A549 (cell line): ENCODE results near the gene PLPPR1. TPM values are rescaled to one million over a fixed set of nuclear protein-coding genes. Genes with fewer than 3 reads are reported as not detected.
"Not testable (repeated sequence)": the region's sequence is repeated elsewhere in the genome, so short reads cannot be mapped to it uniquely, and the experiment has no call there.

Source experiments
- ATAC-seq, 2 experiments: fragments of 200-7000 bp in 1 of 2; fragments of >200 bp in 1 of 2; cut with Nextera tagmentation in 1 of 2; cut with Tn5 transposase in 1 of 2; 3 replicates each; pipeline versions ENCODE4 v1.8.0 to v1.9.1; 2018 to 2020; ENCODE audit warnings: mild to moderate bottlenecking in 1 of 2, moderate library complexity in 1 of 2
- CTCF ChIA-PET: fragments of 300-600 bp; sonication (Branson Sonifier 250); formaldehyde crosslinking; extraction: SDS; loops from one replicate; lab custom pipeline; 2021; ENCODE audit warnings: antibody characterized with exemption, inconsistent platforms; lab: Yijun Ruan, JAX
- POLR2A ChIA-PET: fragments of 350-600 bp; formaldehyde crosslinking; extraction: SDS; loops from one replicate; lab custom pipeline; 2021; ENCODE audit warnings: antibody characterized with exemption, inconsistent platforms; lab: Yijun Ruan, JAX
- DNase-seq, 2 experiments: peaks; one replicate each; pipeline versions ENCODE4 v3.0.0 to v3.0.0-alpha.2; 2011 to 2016; ENCODE audit warnings: low read depth in 1 of 2, low spot score in 1 of 2
- FAIRE-seq: peaks from 2 replicates; lab custom pipeline; 2011; peaks lifted over from hg19 to GRCh38; lab: Jason Lieb, UNC
- H3K27ac ChIP-seq, 2 experiments: fragments of >200 bp; sonication (Bioruptor Twin); formaldehyde crosslinking; 3 replicates each; pipeline ENCODE4 v1.5.1; 2016 to 2017
- H3K4me1 ChIP-seq: fragments of >200 bp; sonication (Bioruptor Twin); formaldehyde crosslinking; 3 replicates; pipeline ENCODE4 v1.6.1; 2016
- H3K4me2 ChIP-seq: fragments of >200 bp; sonication (Bioruptor Twin); formaldehyde crosslinking; 3 replicates; pipeline ENCODE4 v1.6.1; 2016
- H3K4me3 ChIP-seq: fragments of >200 bp; sonication (Bioruptor Twin); formaldehyde crosslinking; 3 replicates; pipeline ENCODE4 v1.5.1; 2016
- H3K9me3 ChIP-seq: fragments of >200 bp; sonication (Bioruptor Twin); formaldehyde crosslinking; 3 replicates; pipeline ENCODE4 v1.6.1; 2016
- ATOH8 ChIP-seq: fragments of 250-450 bp; sonication (Bioruptor Pico); IDR thresholded peaks from 2 replicates; pipeline ENCODE4 v1.5.0; 2020; ENCODE audit warnings: low read depth, mild to moderate bottlenecking, moderate library complexity
- CHD2 ChIP-seq: fragments of 150-350 bp; IDR thresholded peaks from 2 replicates; pipeline ENCODE4 v1.6.1; 2014; ENCODE audit warnings: low read length; ENCODE audit not compliant: partially characterized antibody
- CHD4 ChIP-seq: fragments of 200-600 bp; sonication (generic); IDR thresholded peaks from 2 replicates; pipeline ENCODE4 v1.6.1; 2016; ENCODE audit warnings: antibody characterized with exemption, mild to moderate bottlenecking, borderline replicate concordance
- EHF ChIP-seq: fragments of 250-450 bp; sonication (Bioruptor Pico); IDR thresholded peaks from 2 replicates; pipeline ENCODE4 v1.5.0; 2020; ENCODE audit warnings: mild to moderate bottlenecking
- ESRRA ChIP-seq: fragments of 150-350 bp; IDR thresholded peaks from 2 replicates; pipeline ENCODE4 v1.6.1; 2014; ENCODE audit warnings: mild to moderate bottlenecking, low read length, borderline replicate concordance
- FOSB ChIP-seq: fragments of 250-450 bp; sonication (Bioruptor Pico); IDR thresholded peaks from 2 replicates; pipeline ENCODE4 v1.5.0; 2020; ENCODE audit warnings: mild to moderate bottlenecking, moderate library complexity
- FOXS1 ChIP-seq: fragments of 250-450 bp; sonication (Bioruptor Pico); IDR thresholded peaks from 2 replicates; pipeline ENCODE4 v1.5.0; 2020; ENCODE audit warnings: mild to moderate bottlenecking, moderate library complexity
- HOXA7 ChIP-seq: fragments of 250-450 bp; sonication (Bioruptor Pico); IDR thresholded peaks from 2 replicates; pipeline ENCODE4 v1.5.0; 2020; ENCODE audit warnings: mild to moderate bottlenecking, moderate library complexity
- HOXB13 ChIP-seq: fragments of 250-450 bp; sonication (Bioruptor Pico); IDR thresholded peaks from 2 replicates; pipeline ENCODE4 v1.5.0; 2020; ENCODE audit warnings: low read depth, mild to moderate bottlenecking, moderate library complexity
- HOXB5 ChIP-seq: fragments of 250-450 bp; sonication (Bioruptor Pico); IDR thresholded peaks from 2 replicates; pipeline ENCODE4 v1.5.0; 2020; ENCODE audit warnings: mild to moderate bottlenecking, moderate library complexity
- KDM1A ChIP-seq: fragments of 200-600 bp; sonication (generic); IDR thresholded peaks from 2 replicates; pipeline ENCODE4 v1.6.1; 2016; ENCODE audit warnings: low read depth, mild to moderate bottlenecking
- KDM5A ChIP-seq: fragments of 200-600 bp; sonication (generic); IDR thresholded peaks from 2 replicates; pipeline ENCODE4 v1.6.1; 2016; ENCODE audit warnings: antibody characterized with exemption, mild to moderate bottlenecking
- MAFK ChIP-seq: fragments of 450-650 bp; IDR thresholded peaks from 2 replicates; pipeline ENCODE4 v1.6.1; 2014; ENCODE audit not compliant: partially characterized antibody
- MAZ ChIP-seq: fragments of 150-350 bp; IDR thresholded peaks from 2 replicates; pipeline ENCODE4 v1.6.1; 2014; ENCODE audit warnings: antibody characterized with exemption, low read depth, low read length, borderline replicate concordance
- NPAS2 ChIP-seq: fragments of 250-450 bp; sonication (Bioruptor Pico); IDR thresholded peaks from 2 replicates; pipeline ENCODE4 v1.8.0; 2022; ENCODE audit warnings: mild to moderate bottlenecking, moderate library complexity, borderline replicate concordance
- PBX3 ChIP-seq: IDR thresholded peaks from 2 replicates; pipeline ENCODE4 v1.6.1; 2012
- PHF8 ChIP-seq: fragments of 200-600 bp; sonication (generic); IDR thresholded peaks from 2 replicates; pipeline ENCODE4 v1.6.1; 2016; ENCODE audit warnings: low read depth, mild to moderate bottlenecking, antibody characterized with exemption, moderate library complexity, borderline replicate concordance
- POLR2AphosphoS2 ChIP-seq: conservative IDR thresholded peaks from 2 replicates; pipeline ENCODE4 v1.6.1; 2012; ENCODE audit warnings: low read length, improper control_type of control experiment, inconsistent platforms
- RAD21 ChIP-seq, 2 experiments: fragments of >200 bp in 1 of 2; sonication (Bioruptor Twin) in 1 of 2; formaldehyde crosslinking in 1 of 2; IDR thresholded peaks in 1 of 2; conservative IDR thresholded peaks in 1 of 2; 2 replicates in 1 of 2; 3 replicates in 1 of 2; pipeline ENCODE4 v1.6.1; 2012 to 2018; ENCODE audit warnings: inconsistent platforms in 1 of 2
- RCOR1 ChIP-seq: fragments of 150-350 bp; IDR thresholded peaks from 2 replicates; pipeline ENCODE4 v1.6.1; 2014; ENCODE audit warnings: antibody characterized with exemption, low read length, low read depth
- TP53 ChIP-seq: fragments of 250-450 bp; sonication (Bioruptor Pico); IDR thresholded peaks from 2 replicates; pipeline ENCODE4 v1.5.0; 2021; ENCODE audit warnings: mild to moderate bottlenecking, moderate library complexity
- WGBS: methylation state at CpG from one replicate; pipeline ENCODE4 v1.1.6; 2017; ENCODE audit errors: missing lambda C conversion rate; 5-methylcytosine and 5-hydroxymethylcytosine counted together
- polyA plus RNA-seq, 4 experiments: library from polyadenylated mRNA; depleted of rRNA in 3 of 4; stranded (reverse); fragments of >200 nt; fragmentation: RNase III in 1 of 4; extraction: RNeasy Plus Mini Kit Qiagen cat#74134 plus additional on column Dnase treatment in 1 of 4; gene quantifications; 2 replicates in 3 of 4; 3 replicates in 1 of 4; pipeline ENCODE4 v1.2.3, GENCODE V29; 2011 to 2017
- TF ChIP-seq, protein P1 (sequence below): fragments of >200 bp; sonication (Bioruptor Twin); formaldehyde crosslinking; IDR thresholded peaks from 3 replicates; pipeline ENCODE4 v1.5.1; 2016
- TF ChIP-seq, protein P2 (sequence below): fragments of 250-450 bp; sonication (Bioruptor Pico); IDR thresholded peaks from 2 replicates; pipeline ENCODE4 v1.5.0; 2021; ENCODE audit warnings: mild to moderate bottlenecking, moderate library complexity, borderline replicate concordance
- TF ChIP-seq, protein P3 (sequence below): IDR thresholded peaks from 2 replicates; pipeline ENCODE4 v1.6.1; 2012; ENCODE audit warnings: low read depth, borderline replicate concordance

The PLPPR1 gene
- polyA plus RNA-seq, 2 of the 4 experiments (the other 2 are of a cell fraction), result 0.06 to 1.2 TPM

DNA sequence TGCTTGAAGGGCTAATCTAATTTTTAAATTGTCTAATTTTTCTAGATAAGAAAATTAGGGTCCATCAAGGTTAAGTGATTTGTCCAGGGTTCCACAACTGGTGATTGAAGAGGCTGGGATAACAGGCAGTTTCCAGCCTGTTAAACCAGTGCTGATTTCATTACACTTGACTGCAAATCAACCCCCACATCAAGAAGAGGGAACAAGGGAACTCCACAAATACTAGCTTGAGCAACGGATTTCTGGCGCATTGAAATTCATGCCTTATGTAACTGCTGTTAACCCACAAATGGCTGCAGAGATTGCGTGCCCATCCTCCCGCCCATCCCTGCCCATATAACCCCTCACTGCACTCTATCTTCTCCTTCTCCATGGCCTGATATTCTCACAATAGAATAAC, 10.0 kb downstream of the PLPPR1 start:
- Histone ChIP-seq H3K4me2 (no peak overlapping the region), H3K4me3 (no peak overlapping the region), H3K4me1 (no peaks in the 10 kb centered on the region), H3K27ac (no peak overlapping the region), H3K9me3 (no peaks in the 10 kb centered on the region)
- POLR2A ChIA-PET, result no interaction called here
- DNase-seq (no peak), ATAC-seq (no peak)
- WGBS, result 14% methylated on average over 4 of the region's 4 CpGs
- CTCF ChIA-PET, result interaction anchor here (1.2 kb wide), 1 partner anchor 8 kb away, joined by 4 read pairs; no protein-coding TSS in a partner anchor
- TF ChIP-seq HOXB13 (CRISPR knock-in tag) (no peak), MAZ (no peak), FOSB (no peak), TP53 (CRISPR knock-in tag) (no peak), ESRRA (no peak), HOXA7 (CRISPR knock-in tag) (no peak), KDM1A (no peak), KDM5A (no peak), CHD2 (no peak), CHD4 (no peak), PBX3 (no peak), RCOR1 (no peak), MAFK (no peak), FOXS1 (no peak)
- TF ChIP-seq, protein P1, sequence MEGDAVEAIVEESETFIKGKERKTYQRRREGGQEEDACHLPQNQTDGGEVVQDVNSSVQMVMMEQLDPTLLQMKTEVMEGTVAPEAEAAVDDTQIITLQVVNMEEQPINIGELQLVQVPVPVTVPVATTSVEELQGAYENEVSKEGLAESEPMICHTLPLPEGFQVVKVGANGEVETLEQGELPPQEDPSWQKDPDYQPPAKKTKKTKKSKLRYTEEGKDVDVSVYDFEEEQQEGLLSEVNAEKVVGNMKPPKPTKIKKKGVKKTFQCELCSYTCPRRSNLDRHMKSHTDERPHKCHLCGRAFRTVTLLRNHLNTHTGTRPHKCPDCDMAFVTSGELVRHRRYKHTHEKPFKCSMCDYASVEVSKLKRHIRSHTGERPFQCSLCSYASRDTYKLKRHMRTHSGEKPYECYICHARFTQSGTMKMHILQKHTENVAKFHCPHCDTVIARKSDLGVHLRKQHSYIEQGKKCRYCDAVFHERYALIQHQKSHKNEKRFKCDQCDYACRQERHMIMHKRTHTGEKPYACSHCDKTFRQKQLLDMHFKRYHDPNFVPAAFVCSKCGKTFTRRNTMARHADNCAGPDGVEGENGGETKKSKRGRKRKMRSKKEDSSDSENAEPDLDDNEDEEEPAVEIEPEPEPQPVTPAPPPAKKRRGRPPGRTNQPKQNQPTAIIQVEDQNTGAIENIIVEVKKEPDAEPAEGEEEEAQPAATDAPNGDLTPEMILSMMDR, result no peak
- TF ChIP-seq, protein P2, sequence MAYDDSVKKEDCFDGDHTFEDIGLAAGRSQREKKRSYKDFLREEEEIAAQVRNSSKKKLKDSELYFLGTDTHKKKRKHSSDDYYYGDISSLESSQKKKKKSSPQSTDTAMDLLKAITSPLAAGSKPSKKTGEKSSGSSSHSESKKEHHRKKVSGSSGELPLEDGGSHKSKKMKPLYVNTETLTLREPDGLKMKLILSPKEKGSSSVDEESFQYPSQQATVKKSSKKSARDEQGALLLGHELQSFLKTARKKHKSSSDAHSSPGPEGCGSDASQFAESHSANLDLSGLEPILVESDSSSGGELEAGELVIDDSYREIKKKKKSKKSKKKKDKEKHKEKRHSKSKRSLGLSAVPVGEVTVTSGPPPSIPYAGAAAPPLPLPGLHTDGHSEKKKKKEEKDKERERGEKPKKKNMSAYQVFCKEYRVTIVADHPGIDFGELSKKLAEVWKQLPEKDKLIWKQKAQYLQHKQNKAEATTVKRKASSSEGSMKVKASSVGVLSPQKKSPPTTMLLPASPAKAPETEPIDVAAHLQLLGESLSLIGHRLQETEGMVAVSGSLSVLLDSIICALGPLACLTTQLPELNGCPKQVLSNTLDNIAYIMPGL (CRISPR knock-in tag), result no peak
- TF ChIP-seq, all 56 proteins: peak for 0
- FAIRE-seq, result no peak

- H3K4me3 ChIP-seq, ATAC-seq, H3K9me3 ChIP-seq, H3K4me1 ChIP-seq, H3K27ac ChIP-seq, FAIRE-seq, DNase-seq, POLR2A ChIA-PET, H3K4me2 ChIP-seq: not testable (repeated sequence)
- CTCF ChIA-PET, result interaction anchor here (1.2 kb wide), 1 partner anchor 9 kb away, joined by 4 read pairs; no protein-coding TSS in a partner anchor
- 3% methylated on average over 7 of the region's 7 CpGs for WGBS
Measured at GRCh38 chr9:101039581-101039980, 11.1 kb downstream of the PLPPR1 start.

- ATAC-seq (no peak), DNase-seq (no peak)
- Histone ChIP-seq H3K27ac (no peak overlapping the region), H3K9me3 (no peaks in the 10 kb centered on the region)
- TF ChIP-seq CHD4 (no peak), FOSB (no peak), FOXS1 (no peak), POLR2AphosphoS2 (no peak), RAD21 (conservative IDR thresholded peaks at IDR 0.05 in 1 of 2, IDR thresholded peaks at IDR 0.05 in 1 of 2) (no peak), NPAS2 (CRISPR knock-in tag) (no peak), KDM1A (no peak), HOXB5 (CRISPR knock-in tag) (no peak), ATOH8 (CRISPR knock-in tag) (no peak), EHF (no peak), PHF8 (no peak), ESRRA (no peak), HOXA7 (CRISPR knock-in tag) (no peak)
- TF ChIP-seq, protein P2 (CRISPR knock-in tag), result no peak
- TF ChIP-seq, protein P3, sequence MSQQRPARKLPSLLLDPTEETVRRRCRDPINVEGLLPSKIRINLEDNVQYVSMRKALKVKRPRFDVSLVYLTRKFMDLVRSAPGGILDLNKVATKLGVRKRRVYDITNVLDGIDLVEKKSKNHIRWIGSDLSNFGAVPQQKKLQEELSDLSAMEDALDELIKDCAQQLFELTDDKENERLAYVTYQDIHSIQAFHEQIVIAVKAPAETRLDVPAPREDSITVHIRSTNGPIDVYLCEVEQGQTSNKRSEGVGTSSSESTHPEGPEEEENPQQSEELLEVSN, result no peak
- TF ChIP-seq, all 56 proteins: peak for 0
- no peaks in the 10 kb centered on the region for H3K4me1 ChIP-seq
- ChIA-PET POLR2A (no interaction called here), CTCF (no interaction called here)
- H3K4me3 ChIP-seq, result no peak overlapping the region
- WGBS, result 15% methylated on average over 4 of the region's 4 CpGs
- no peak for FAIRE-seq
- no peak overlapping the region for H3K4me2 ChIP-seq
Measured at GRCh38 chr9:101047848-101048397, 19.4 kb downstream of the PLPPR1 start.
